Breast epithelium (tissue), 3 donors: ENCODE data around the gene PHACTR1.

Source experiments
- CTCF ChIP-seq, 3 donors: fragments of 450-650 bp; IDR thresholded peaks; one replicate each; pipeline ENCODE4 v1.5.1; 2016 to 2017; ENCODE audit warnings: antibody characterized with exemption in 3 of 3, mild to moderate bottlenecking in 3 of 3, moderate library complexity in 3 of 3
- POLR2A ChIP-seq: fragments of 450-650 bp; IDR thresholded peaks from one replicate; pipeline ENCODE4 v1.6.1; 2016; ENCODE audit warnings: antibody characterized with exemption, mild to moderate bottlenecking, moderate library complexity
- POLR2AphosphoS5 ChIP-seq, 3 donors: sonication (generic); formaldehyde crosslinking; IDR thresholded peaks; one replicate each; pipeline ENCODE4 v1.6.1; 2017; ENCODE audit warnings: antibody characterized with exemption in 3 of 3

GRCh38 chr6:13014504-13015378 is 298.2 kb downstream of the PHACTR1 start:
- TF ChIP-seq POLR2A: no peak
- no peak for TF ChIP-seq CTCF (IDR thresholded peaks at IDR 0.05)
- no peak for TF ChIP-seq POLR2AphosphoS5 (IDR thresholded peaks at IDR 0.05)
